GM18499 (cell line): ENCODE results near the gene HOXB9.

ENCODE experiments used
- ATAC-seq: cut with Tn5 transposase; IDR thresholded peaks from one replicate; pipeline ENCODE4 v1.9.1; 2021; ENCODE audit warnings: moderate number of reproducible peaks; ENCODE audit not compliant: insufficient read depth, unreplicated experiment

HOXB9 gene

DNA sequence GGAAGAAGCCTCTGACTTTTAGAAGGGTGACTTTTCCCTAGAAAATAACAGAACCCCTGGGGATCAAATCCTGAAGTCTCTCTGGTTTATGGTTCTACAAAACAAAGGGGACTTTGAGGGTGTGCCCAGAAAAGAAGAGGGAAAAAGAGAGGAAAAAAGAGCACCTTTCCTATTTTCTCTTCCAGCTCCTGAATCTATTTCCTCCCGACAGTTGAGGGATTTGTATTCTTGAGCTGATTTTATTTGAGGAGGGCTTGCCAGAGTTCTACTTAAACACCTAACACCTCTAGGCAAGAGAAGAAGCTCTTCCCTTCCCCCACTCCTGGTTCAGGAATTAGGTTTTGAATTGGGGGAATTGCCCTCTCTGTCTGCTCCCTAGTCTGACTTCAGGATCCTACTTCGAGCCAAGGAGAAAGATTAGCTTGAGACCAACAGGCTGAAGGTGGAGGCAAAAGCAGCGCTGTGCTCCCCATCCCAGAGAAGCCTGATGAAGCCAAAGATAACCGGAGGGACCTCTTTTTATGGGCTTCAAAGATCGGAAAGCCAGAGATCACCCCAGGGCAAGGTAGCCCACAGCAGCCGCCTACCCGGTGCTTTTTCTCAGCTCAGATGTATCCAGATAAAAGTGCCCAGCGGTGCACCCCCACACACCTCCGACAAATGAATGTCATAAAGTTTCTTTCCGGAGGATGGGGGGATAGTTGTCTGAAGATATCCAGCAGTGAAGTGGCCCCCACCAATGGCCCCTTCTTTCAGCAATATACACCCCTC lies 36.9 kb downstream of the HOXB9 start:
- ATAC-seq: no peak

DNA sequence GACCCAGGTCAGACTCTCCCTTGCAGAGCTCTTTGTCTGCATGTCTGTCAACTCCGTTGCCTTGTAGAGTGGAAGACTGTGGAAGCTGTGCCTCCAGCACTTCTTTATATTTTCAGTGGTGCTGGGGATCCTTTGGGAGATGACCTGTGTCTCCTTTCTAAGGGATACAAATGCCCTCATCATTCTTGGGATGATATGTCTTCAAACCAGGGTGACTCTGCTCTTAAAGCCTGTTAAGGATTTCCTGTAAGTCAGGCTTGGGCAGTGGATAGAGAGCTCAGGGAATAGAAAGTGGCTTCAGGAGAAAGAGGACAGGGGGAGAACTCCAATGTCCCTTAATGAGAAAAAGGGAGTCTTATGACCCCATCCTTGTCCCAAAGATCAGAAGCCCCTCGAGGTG lies 37.6 kb downstream of the HOXB9 start:
- ATAC-seq: no peak

GRCh38 chr17:48588074-48588415 lies 38.1 kb downstream of the HOXB9 start:
- no peak for ATAC-seq

DNA sequence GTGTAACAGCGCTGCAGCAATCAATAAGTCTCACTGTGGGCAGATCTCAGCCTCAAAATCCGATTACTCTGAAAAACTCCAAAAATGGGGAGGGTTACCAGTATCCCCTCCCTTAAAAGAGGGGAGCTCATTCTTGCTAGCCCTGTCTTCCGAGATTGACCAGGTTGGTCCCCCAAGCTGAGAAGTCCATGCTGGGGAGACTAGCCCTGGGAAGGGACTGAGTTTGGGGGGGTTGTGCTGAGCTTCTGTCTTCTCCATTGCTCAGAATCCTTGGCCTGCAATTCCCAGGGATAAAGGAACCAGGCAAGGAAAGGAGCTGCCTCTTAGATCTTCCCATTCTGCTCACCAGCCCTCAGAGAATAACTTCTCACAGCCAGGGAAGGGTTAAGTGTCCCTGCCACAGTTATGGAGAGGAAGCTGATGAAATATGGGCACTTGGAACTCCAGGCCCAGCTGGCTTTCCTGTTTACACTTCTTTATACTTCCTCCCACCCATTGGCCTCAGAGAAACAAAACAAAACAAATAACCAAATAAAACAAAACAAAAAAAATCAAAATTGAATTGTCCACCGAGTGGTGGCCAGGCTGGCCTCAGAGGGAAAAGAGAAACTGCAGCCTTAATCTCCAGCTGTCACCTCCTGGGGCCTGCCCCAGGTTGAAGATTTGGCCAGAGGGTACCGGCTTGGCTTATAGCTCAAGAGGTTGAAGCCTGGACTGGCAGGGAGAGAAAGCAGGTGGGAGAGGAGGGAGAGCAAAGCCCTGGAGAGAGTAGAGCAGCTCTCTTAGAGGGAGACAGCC lies 38.7 kb downstream of the HOXB9 start:
- no peak for ATAC-seq

DNA sequence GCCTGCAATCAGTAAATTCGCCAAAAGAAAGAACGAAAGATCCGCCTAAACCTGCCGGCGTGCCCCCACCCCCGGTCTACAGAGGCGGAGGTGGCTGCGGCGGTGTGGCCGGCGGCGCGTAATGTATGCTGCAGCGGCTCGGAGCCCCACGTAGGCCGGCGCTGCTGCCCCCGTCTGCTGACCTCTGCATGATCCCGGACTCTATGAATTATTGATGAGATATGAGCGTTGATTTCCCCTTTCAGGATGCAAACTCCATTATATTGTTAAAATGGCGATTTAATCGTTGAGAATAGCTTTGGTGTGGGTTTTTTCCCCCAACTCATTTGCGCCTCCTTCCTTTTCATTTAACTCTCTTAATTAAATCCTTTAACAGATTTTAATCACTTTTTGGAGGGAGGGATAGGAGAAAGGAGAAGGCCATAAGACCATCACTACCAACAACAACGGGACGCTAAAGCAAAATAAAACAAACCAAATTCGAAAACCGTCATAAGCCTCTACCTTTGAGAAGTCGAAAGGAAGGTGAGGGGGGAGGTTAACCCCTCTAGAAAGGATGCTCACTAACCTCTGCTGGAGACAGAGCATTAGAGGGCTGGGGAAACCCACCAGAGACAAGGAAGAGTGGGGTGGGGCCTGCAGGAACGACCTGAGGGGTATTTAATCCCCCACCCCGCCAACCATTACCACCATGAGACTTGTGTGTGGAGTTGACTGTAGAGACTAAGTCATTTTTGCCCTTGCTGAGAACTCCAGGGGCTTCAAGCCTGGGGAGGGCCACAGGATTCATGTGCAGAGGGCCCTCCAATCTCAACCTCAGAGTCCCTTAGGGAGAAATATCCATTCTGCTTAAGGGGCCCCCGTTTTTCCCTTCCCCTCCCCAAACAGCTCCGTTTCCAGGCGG lies 39.6 kb downstream of the HOXB9 start:
- ATAC-seq: no peak

DNA sequence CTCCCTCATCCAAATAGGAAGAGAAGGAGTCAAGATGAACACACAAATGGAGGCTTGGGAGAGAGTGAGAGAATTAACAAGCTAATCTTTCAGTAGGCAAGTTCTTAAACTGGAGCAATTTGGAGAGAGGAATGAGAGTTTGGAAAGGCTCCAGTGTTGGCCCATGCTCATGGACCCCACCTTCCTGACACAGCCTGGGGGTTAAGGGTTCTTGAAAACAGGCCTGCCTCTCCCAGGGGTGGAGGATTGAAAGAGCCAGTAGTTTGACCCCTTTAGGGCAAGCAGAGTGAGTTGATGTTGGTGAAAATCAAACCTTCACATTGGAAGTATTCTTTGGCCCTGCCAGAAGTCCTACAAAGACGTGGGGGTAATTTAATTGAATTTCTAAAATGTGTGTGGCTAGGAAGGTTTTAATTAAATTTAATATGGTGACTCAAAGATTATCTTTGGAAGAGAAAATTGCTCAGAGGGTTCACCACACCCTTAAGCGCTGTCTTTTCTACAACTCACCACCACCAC lies 41.9 kb downstream of the HOXB9 start:
- ATAC-seq: no peak

- ATAC-seq: no peak
Observed at GRCh38 chr17:48583708-48584222, 42.4 kb downstream of the HOXB9 start.

DNA sequence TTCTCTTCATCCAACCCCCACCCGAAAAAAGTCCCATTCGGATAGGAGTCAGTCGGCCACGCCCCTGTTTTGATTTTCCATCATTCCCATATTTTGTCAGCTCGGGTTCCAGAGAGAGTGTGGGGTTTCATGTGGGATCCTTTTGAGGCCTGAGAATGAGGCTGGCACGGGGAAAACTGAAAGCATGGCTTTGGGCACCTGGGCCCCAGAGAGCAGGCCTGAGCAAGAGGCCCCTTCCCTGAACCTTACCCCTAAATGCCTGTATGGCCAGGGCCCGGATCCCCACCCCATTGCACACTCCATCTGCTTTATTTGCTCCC lies 43.4 kb downstream of the HOXB9 start:
- no peak for ATAC-seq

- ATAC-seq: no peak
Observed at GRCh38 chr17:48579760-48580554, 46.2 kb downstream of the HOXB9 start.

- ATAC-seq: no peak
Observed at GRCh38 chr17:48579471-48579759, 46.7 kb downstream of the HOXB9 start.

DNA sequence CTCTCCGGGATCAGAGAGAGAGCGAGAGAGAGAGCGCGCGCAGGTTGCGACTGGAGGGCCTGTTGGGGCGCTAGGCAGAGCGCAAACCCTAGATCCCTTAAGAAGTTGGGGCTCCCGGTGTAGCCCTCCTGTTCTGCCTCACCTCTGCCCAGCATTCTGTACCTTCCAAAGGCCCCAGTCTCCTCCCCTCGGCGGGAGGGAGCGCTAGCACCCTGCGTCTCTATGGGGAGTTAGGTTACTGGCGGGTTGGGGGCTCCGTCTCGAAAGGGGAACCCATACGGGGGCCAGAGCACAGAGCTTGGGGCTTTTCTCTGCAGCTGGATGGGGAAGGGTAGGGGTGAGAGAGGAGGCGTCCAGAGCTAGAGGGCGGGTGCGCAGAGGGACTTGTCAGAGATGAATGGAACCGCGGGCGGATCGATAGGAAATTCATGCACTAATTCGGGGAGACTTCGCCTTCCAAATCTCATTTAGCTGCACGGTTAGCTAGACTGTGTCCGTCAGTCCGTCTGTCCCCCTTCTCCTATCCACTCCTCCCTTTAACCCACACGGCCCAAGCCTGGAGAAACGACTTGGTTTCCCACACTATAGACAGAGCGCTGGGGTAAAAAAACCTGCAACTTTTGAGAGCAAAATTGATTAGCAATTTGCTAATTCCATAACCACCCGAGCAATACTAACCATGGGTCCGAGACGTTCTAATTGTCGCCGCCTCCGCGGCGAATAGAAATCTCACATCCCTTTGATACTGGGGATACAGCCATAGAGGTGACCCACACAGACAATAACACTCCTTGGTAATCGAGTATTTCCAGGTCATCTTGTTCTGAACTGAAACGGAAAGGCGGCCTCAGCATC lies 47.3 kb downstream of the HOXB9 start:
- ATAC-seq: no peak

- ATAC-seq: no peak
Observed at GRCh38 chr17:48577946-48578615, 48.1 kb downstream of the HOXB9 start, which contains the start of gene HOXB4. HOXB4 (minus strand) TSS chr17:48578350; CDS start chr17:48578319, 31 bp downstream.

DNA sequence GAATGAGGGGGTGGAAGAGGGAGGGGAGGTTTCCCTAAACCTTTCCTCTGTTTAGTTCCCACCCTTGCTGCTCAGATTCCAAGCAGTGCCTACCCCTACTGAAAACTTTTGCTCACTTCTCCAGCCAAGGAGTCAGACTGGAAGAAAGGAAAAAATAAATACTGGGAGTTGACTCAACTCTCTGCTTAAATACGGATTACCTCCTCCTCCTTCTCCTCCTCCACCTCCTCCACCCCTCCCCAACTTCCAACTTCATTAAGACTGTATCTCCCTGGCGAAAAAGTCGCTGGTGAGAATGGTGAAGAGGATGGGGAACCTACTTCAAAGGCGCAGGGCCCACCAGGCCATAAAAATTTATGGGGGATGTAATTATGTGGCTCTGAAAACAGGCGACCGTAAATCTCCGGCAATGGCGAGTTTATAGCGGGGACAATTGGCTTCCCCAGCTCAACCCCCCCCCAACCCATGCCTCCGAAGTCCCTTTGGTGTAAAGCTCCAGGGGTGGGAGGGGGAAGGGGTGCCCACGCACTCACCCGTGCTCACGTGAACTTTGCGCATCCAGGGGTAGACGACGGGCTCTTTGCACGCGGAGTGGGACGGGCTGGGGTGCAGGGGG lies 48.7 kb downstream of the HOXB9 start:
- ATAC-seq: no peak

DNA sequence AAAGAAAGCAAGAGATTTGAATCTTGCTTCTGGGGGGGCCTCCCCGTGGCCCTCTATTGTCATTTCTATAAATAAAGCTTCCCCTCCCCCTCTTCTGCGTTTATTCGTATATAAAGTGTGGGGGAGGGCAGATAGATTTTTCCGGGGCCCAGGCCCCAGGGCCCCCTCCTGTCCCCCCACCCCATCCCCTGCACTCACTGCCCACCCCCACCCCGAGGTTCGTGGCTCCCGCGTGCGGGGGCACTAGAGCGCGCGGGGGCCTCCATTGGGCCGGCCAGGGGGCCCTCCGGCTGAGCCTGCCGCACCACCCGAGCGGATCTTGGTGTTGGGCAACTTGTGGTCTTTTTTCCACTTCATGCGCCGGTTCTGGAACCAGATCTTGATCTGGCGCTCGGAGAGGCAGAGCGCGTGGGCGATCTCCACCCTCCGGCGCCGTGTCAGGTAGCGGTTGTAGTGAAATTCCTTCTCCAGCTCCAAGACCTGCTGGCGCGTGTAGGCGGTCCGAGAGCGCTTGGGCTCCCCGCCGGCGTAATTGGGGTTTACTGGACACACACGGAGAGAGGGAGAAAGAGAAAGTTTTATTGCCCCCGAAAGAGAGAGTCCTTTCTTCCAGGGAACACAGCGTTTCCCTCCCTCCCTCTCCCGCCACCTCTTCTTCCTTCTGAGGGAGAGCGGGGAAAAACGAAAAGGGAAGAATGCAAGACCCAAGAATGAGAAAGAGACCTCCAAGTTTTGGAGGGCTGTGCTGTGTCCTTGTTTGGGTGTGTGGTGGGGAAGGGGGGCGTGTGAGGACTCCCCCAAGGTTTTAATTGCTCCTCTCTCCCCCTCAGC lies 49.5 kb downstream of the HOXB9 start:
- ATAC-seq: no peak

DNA sequence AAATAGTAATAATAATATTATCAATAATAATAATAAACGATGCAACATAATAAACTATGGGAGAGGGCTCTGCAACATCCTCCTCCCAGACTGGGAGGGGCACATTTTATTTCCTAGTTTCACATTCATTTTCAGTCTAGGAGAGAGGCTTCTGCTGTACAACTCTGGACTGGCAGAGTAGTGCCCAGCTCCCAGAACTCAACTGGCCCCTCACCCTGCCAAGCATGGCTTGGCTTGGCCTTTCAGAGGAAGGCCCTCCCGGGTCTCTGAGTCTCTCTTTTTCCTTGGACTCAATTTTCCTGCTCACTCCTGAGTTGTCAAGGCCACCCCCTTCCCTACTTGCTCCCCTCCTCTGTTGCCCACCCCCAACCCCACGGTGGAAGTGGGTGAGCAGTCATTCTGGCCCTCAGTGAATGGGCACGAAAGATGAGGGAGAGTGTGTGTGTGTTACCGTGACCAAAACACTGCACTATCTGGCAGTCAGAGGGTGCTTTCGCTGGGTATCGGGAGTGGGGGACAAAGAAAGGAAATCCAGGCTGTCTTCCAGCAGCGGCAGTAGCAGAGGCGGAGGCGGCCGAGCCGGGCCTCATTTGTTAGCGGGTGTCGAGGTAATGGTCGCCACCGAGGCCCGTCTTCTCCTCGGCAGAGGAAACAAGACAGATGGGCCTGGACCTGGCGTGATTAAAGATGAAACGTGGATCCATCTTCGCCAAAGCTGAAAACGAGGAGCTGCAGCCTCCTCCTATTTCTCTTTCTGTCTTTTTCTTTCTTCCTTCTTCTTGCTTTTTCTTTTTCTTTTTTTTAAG lies 50.3 kb downstream of the HOXB9 start:
- no peak for ATAC-seq

- ATAC-seq: no peak
Observed at GRCh38 chr17:48575066-48575582, 51.0 kb downstream of the HOXB9 start.
